Smooth muscle cell (in vitro differentiated cells): Measurements from ENCODE around the gene MTM1. TPM values are rescaled to one million over a fixed set of nuclear protein-coding genes. Genes with fewer than 3 reads are reported as not detected.

Source experiments
- DNase-seq: peaks from one replicate; lab custom pipeline; 2025; ENCODE audit not compliant: unreplicated experiment; lab: John Stamatoyannopoulos, UW
- H2AFZ ChIP-seq: fragments of 200-600 bp; sonication (generic); 2 replicates; pipeline ENCODE4 v1.6.0; 2016; ENCODE audit warnings: antibody characterized with exemption, low read depth, mild to moderate bottlenecking
- H3F3A ChIP-seq: fragments of 200-600 bp; sonication (generic); 2 replicates; pipeline ENCODE4 v1.6.0; 2017; ENCODE audit warnings: antibody characterized with exemption, low read depth
- H3K27ac ChIP-seq: fragments of 200-600 bp; sonication (generic); 2 replicates; pipeline ENCODE4 v1.5.1; 2016; ENCODE audit warnings: low read depth, mild to moderate bottlenecking
- H3K27me3 ChIP-seq: fragments of 200-600 bp; sonication (generic); 2 replicates; pipeline ENCODE4 v1.6.1; 2016; ENCODE audit warnings: low read depth, mild to moderate bottlenecking
- H3K36me3 ChIP-seq: fragments of 200-600 bp; sonication (generic); 2 replicates; pipeline ENCODE4 v1.5.1; 2016; ENCODE audit warnings: low read depth
- H3K4me1 ChIP-seq: fragments of 200-600 bp; sonication (generic); 2 replicates; pipeline ENCODE4 v1.5.1; 2016; ENCODE audit warnings: low read depth
- H3K4me2 ChIP-seq: fragments of 200-600 bp; sonication (generic); 2 replicates; pipeline ENCODE4 v1.6.0; 2016; ENCODE audit warnings: mild to moderate bottlenecking
- H3K4me3 ChIP-seq: fragments of 200-600 bp; sonication (generic); 2 replicates; pipeline ENCODE4 v1.5.1; 2016; ENCODE audit warnings: mild to moderate bottlenecking
- H3K79me2 ChIP-seq: fragments of 200-600 bp; sonication (generic); 2 replicates; pipeline ENCODE4 v1.6.0; 2016; ENCODE audit warnings: low read depth, mild to moderate bottlenecking
- H3K9ac ChIP-seq: fragments of 200-600 bp; sonication (generic); 2 replicates; pipeline ENCODE4 v1.6.0; 2016; ENCODE audit warnings: low read depth
- H3K9me3 ChIP-seq: fragments of 200-600 bp; sonication (generic); replicated peaks from 2 replicates; pipeline ENCODE4 v1.5.1; 2016; ENCODE audit warnings: low read depth
- H4K20me1 ChIP-seq: fragments of 200-600 bp; sonication (generic); 2 replicates; pipeline ENCODE4 v1.6.0; 2016; ENCODE audit warnings: low read depth
- CTCF ChIP-seq: fragments of 200-600 bp; sonication (generic); IDR thresholded peaks from 2 replicates; pipeline ENCODE4 v1.5.1; 2017; ENCODE audit warnings: borderline replicate concordance, mild to moderate bottlenecking, antibody characterized with exemption; ENCODE audit not compliant: insufficient read depth, poor library complexity, severe bottlenecking
- WGBS: methylation state at CpG from one replicate; pipeline ENCODE4 v1.1.7; 2016; ENCODE audit warnings: low lambda C conversion rate; 5-methylcytosine and 5-hydroxymethylcytosine counted together
- polyA plus RNA-seq: library from polyadenylated mRNA; unstranded; fragments of >200 nt; fragmentation: Nextera tagmentation; extraction: Ambion mirVana; gene quantifications from 2 replicates; pipeline ENCODE4 v1.2.1, GENCODE V29; 2016
- total RNA-seq: library from RNA; depleted of rRNA; stranded (reverse); fragments of >200 nt; gene quantifications from 2 replicates; pipeline ENCODE4 v1.2.3, GENCODE V29; 2014

MTM1 gene
- total and polyA plus RNA-seq, 2 experiments from 2014 or later = 5.1 to 12.9 TPM

- Histone ChIP-seq H3K27me3 (no peaks in the 10 kb centered on the region), H3K27ac (no peak overlapping the region), H3K36me3 (no peaks in the 10 kb centered on the region), H3K9me3 (peaks cover 8% of the 10 kb centered on the region), H3K4me2 (no peak overlapping the region), H2AFZ (no peak overlapping the region), H3K79me2 (no peaks in the 10 kb centered on the region), H3K4me3 (no peak overlapping the region), H4K20me1 (no peaks in the 10 kb centered on the region), H3K4me1 (no peaks in the 10 kb centered on the region), H3F3A (no peaks in the 10 kb centered on the region), H3K9ac (no peak overlapping the region)
- TF ChIP-seq CTCF = no peak
- no peak for DNase-seq
- 78% methylated on average over 2 of the region's 2 CpGs for WGBS
These were observed 83.5 kb downstream of the MTM1 start for GRCh38 chrX:150651906-150652305.

DNA sequence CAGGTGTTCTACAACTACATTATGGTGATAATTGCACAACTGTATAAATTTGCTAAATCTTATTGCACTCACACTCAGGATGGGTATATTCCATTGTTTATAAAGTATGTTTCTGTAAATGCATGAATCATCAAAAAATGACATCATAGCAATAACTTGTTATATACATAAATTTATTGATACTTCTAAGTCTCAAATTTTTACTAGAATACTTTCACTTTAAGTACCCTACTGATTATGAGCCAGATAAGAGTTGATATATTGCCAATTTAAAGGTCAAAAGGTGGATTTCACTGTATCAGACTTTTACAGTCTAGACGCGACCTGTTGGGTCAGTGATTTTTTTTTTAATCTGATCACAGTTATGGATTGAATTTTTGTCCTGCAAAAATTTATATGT is 87.4 kb downstream of the MTM1 start:
- Histone ChIP-seq H3K27me3 (no peaks in the 10 kb centered on the region), H3K9me3 (peaks cover 5% of the 10 kb centered on the region), H3K4me3 (no peak overlapping the region), H3K4me1 (no peaks in the 10 kb centered on the region), H4K20me1 (no peaks in the 10 kb centered on the region), H2AFZ (no peak overlapping the region), H3K79me2 (no peaks in the 10 kb centered on the region), H3K4me2 (no peak overlapping the region), H3K36me3 (no peaks in the 10 kb centered on the region), H3K27ac (no peak overlapping the region), H3F3A (no peaks in the 10 kb centered on the region), H3K9ac (no peak overlapping the region)
- no peak for TF ChIP-seq CTCF
- no peak for DNase-seq
- WGBS = 80% methylated on average over 2 of the region's 2 CpGs

- H3K79me2 ChIP-seq = no peaks in the 10 kb centered on the region
- H3K36me3 ChIP-seq = no peaks in the 10 kb centered on the region
- H2AFZ ChIP-seq = no peak overlapping the region
- no peak overlapping the region for H3K4me3 ChIP-seq
- H3K4me1 ChIP-seq = no peaks in the 10 kb centered on the region
- H3K9ac ChIP-seq = no peak overlapping the region
- H3K27ac ChIP-seq = no peak overlapping the region
- H3K4me2 ChIP-seq = no peak overlapping the region
- no peak for DNase-seq
- H3F3A ChIP-seq = no peaks in the 10 kb centered on the region
- 90% methylated on average over 2 of the region's 2 CpGs for WGBS
- H4K20me1 ChIP-seq = no peaks in the 10 kb centered on the region
- no peaks in the 10 kb centered on the region for H3K27me3 ChIP-seq
- TF ChIP-seq CTCF = no peak
- peaks cover 2% of the 10 kb centered on the region for H3K9me3 ChIP-seq
These were observed 94.7 kb downstream of the MTM1 start for GRCh38 chrX:150663073-150663472.

- Histone ChIP-seq H3K27me3 (no peaks in the 10 kb centered on the region), H3K4me2 (no peak overlapping the region), H3K4me1 (no peaks in the 10 kb centered on the region), H3K36me3 (no peaks in the 10 kb centered on the region), H3K9me3 (peaks cover 2% of the 10 kb centered on the region), H3F3A (no peaks in the 10 kb centered on the region), H3K27ac (no peak overlapping the region), H4K20me1 (no peaks in the 10 kb centered on the region), H2AFZ (no peak overlapping the region), H3K79me2 (no peaks in the 10 kb centered on the region), H3K4me3 (no peak overlapping the region), H3K9ac (no peak overlapping the region)
- TF ChIP-seq CTCF = no peak
- no peak for DNase-seq
- 67% methylated on average over 2 of the region's 2 CpGs for WGBS
These were observed 95.9 kb downstream of the MTM1 start for GRCh38 chrX:150664290-150664689.
